ENCODE measurements around the gene ACBD6. TPM values are rescaled to one million over a fixed set of nuclear protein-coding genes. Genes with fewer than 3 reads are reported as not detected.

The ACBD6 gene
- total and polyA plus RNA-seq, 2 of the 4 experiments (the other 2 are of a cell fraction), result 52.5 to 59.1 TPM

GRCh38 chr1:180312926-180313325 lies 189.5 kb downstream of the ACBD6 start:
- Histone ChIP-seq H4K8ac (ENCODE audit: low read depth in 2 of 2, low read length in 2 of 2) (peak overlapping the region in 1 of 2 experiments; percentile 22; a peak in 1 of 4 replicates), H3K27me3 (ENCODE audit: control insufficient read depth, insufficient read depth, low read length) (no peaks in the 10 kb centered on the region), H3K4me3 (ENCODE audit: insufficient read depth, low read depth, low read length) (no peak overlapping the region), H3K9me3 (ENCODE audit: control insufficient read depth, insufficient read depth, low read length) (no peaks in the 10 kb centered on the region), H3K9ac (ENCODE audit: low read depth, low read length) (no peak overlapping the region), H2BK20ac (ENCODE audit: low read depth, low read length) (no peak overlapping the region), H2BK5ac (ENCODE audit: low read depth, low read length, poor library complexity, severe bottlenecking) (peak overlapping the region; percentile 17), H3K4me1 (ENCODE audit: control insufficient read depth, insufficient read depth, low read length) (peaks cover 7% of the 10 kb centered on the region), H2BK120ac (ENCODE audit: low read depth, low read length) (no peak overlapping the region; the same call in 1 of the 2 replicates), H4K20me1 (ENCODE audit: insufficient read depth, low read length) (peaks cover 7% of the 10 kb centered on the region), H3K4me2 (ENCODE audit: low read depth, low read length) (no peak overlapping the region), H4K5ac (ENCODE audit: low read depth, low read length) (no peak overlapping the region), H3K79me1 (ENCODE audit: low read depth in 1 of 2, low read length in 2 of 2) (peaks cover 5 to 17% of the 10 kb centered on the region in 2 experiments; a peak in 2 of 4 replicates), H3K18ac (ENCODE audit: low read depth, low read length) (no peak overlapping the region), H2BK15ac (ENCODE audit: low read depth, low read length) (no peak overlapping the region), H3K36me3 (ENCODE audit: control insufficient read depth, insufficient read depth, low read length) (peaks cover 3% of the 10 kb centered on the region; the same call in 1 of the 2 replicates), H2AFZ (replicated peaks; ENCODE audit: low read length, poor library complexity) (no peak overlapping the region), H3K23ac (ENCODE audit: low read depth, low read length) (no peak overlapping the region), H3K14ac (replicated peaks; ENCODE audit: low read depth, low read length) (no peak overlapping the region), H3K56ac (ENCODE audit: extremely low read depth, insufficient read depth, low read length) (no peak overlapping the region), H4K91ac (ENCODE audit: insufficient read depth, low read depth, low read length) (no peak overlapping the region), H3K4ac (ENCODE audit: low read depth, low read length) (no peak overlapping the region), H3K9me1 (ENCODE audit: insufficient read depth, low read length) (no peaks in the 10 kb centered on the region), H2AK5ac (ENCODE audit: low read depth, low read length) (no peak overlapping the region), H2AK9ac (replicated peaks; ENCODE audit: low read depth, low read length, poor library complexity) (no peak overlapping the region), H3K27ac (ENCODE audit: insufficient read depth, low read length) (no peak overlapping the region)
- WGBS, 2 experiments (ENCODE audit: extremely low coverage in 2 of 2, insufficient read length in 1 of 2), result no CpG with 5 or more reads among the region's 2 CpGs
- intact Hi-C loops (cut with micrococcal nuclease), result no loop called here
- ATAC-seq (ENCODE audit: low read depth), result peak; percentile 13; the same call in 1 of the 2 replicates
- no peak for TF ChIP-seq CTCF (conservative IDR thresholded peaks at IDR 0.05; ENCODE audit: low read depth, low read length)
- no peak for TF ChIP-seq MAZ (IDR thresholded peaks at IDR 0.05; ENCODE audit: borderline replicate concordance, low read depth, low read length)
- TF ChIP-seq MXI1 (IDR thresholded peaks at IDR 0.05; ENCODE audit: borderline replicate concordance, low read depth, low read length), result no peak
- TF ChIP-seq ELK1 (IDR thresholded peaks at IDR 0.05; ENCODE audit: borderline replicate concordance, low read depth, low read length), result no peak
- peak; percentile 39 for DNase-seq
- POLR2A ChIA-PET (ENCODE audit: unreplicated experiment), result no interaction called here
- no TSS peak for BruUV-seq (replicated peaks)
- in situ Hi-C loops (cut with MboI; ENCODE audit: low sequenced_read_pairs), result no loop called here
- CTCF ChIA-PET, result interaction anchor here (1.0 kb wide), 1 partner anchor 16 kb away, joined by 4 read pairs; no protein-coding TSS in a partner anchor
- dilution Hi-C loops (cut with HindIII; ENCODE audit: low sequenced_read_pairs, unreplicated experiment), result no loop called here
